CD4-positive, alpha-beta T cell treated with Interferon gamma for 1 hour (primary cell): ENCODE data around the gene AIFM3.
"Not testable (repeated sequence)": the region's sequence is repeated elsewhere in the genome, so short reads cannot be mapped to it uniquely, and the experiment has no call there.

Experiments used
- DNase-seq: peaks from one replicate; pipeline ENCODE4 v3.0.0-alpha.2; 2020

The AIFM3 gene

DNA sequence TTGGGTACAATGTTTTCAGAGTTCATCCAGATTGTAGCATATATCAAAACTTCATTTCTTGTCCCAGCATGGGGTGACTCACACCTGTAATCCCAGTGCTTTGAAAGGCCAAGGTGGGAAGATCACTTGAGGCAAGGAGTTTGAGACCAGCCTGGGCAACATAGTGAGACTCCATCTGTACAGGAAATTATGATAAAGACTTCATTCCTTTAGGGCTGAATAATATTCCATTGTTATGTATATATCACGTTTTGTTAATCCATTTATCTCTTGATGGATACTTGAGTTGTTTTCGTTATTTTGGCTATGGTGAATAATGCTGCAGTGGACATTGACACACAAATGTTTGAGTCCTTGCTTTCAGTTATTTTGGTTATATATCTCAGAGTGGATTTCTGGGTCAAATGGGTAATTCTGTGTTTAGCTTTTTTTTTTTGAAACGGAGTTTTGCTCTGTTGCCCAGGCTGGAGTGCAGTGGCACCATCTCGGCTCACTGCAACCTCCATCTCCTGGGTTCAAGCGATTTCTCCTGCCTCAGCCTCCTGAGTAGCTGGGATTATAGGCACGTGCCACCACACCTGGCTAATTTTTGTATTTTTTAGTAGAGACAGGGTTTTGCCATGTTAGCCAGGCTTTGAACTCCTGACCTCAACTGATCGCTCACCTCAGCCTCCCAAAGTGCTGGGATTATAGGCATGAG, 24.7 kb upstream of the AIFM3 start:
- DNase-seq = not testable (repeated sequence)

DNA sequence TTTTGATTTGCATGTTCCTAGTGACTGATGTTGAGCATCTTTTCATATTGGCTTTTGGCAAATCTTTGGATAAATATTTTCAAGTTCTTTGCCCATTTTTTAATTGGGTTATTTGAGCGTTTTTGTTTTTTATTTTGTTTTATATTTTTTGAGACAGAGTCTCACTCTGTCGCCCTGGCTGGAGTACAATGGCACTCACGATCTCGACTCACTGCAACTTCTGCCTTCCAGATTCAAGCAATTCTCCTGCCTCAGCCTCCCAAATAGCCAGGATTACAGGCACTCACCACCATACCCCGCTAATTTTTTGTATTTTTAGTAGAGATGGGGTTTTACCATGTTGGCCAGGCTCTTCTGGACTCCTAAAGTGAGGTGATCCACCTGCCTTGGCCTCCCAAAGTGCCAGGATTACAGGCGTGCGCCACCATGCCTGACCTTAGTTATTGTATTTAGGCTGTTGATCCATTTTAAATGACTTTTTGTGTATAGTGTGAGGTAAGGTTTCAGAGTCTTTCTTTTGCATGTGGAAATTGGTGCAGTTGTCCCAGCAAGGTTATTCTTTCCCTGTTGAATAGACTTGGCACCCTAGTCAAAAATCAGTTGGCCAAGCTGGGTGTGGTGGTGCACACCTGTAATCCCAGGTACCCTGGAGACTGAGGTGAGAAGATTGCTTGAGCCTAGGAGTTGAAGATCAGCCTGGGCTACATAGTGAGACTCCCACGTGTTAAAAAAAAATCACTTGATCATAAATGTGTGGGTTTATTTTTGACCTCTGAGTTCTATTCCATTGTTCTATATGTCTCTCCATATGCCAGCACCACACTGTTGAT, 23.7 kb upstream of the AIFM3 start:
- no peak for DNase-seq

DNA sequence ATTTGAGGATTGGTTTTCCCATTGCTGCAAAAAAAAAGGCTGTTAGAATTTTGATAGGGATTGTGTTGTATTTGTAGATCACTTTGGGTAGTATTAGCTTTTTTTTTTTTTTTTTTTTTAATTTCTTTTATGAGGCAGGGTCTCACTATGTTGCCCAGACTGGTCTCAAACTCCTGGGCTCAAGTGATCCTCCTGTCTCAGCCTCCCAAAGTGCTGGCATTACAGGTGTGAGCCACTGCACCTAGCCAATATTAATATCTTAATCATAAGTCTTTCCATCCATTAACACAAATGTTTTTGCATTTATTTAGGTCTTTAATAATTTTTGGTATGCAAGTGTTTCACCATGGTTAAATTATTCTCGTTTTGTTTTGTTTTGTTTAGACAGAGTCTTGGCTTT, 23.0 kb upstream of the AIFM3 start:
- no peak for DNase-seq

DNA sequence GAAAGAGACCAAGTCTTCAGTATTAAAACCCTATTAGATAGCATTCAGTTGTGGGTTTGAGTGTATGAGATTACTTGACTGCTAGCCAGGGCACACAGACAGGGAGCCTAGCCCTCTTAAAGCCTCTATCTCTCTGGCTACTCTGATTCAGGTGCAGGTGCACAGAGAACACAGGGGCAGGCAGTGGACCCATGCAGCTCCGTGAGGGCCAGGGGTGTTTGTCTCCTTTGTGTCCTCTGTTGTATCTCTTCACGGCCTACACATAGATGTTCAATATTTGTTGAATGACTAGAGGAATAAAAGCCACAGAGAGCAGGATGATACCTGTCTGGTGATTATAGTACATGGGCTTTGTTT, 21.5 kb upstream of the AIFM3 start:
- DNase-seq = no peak

DNA sequence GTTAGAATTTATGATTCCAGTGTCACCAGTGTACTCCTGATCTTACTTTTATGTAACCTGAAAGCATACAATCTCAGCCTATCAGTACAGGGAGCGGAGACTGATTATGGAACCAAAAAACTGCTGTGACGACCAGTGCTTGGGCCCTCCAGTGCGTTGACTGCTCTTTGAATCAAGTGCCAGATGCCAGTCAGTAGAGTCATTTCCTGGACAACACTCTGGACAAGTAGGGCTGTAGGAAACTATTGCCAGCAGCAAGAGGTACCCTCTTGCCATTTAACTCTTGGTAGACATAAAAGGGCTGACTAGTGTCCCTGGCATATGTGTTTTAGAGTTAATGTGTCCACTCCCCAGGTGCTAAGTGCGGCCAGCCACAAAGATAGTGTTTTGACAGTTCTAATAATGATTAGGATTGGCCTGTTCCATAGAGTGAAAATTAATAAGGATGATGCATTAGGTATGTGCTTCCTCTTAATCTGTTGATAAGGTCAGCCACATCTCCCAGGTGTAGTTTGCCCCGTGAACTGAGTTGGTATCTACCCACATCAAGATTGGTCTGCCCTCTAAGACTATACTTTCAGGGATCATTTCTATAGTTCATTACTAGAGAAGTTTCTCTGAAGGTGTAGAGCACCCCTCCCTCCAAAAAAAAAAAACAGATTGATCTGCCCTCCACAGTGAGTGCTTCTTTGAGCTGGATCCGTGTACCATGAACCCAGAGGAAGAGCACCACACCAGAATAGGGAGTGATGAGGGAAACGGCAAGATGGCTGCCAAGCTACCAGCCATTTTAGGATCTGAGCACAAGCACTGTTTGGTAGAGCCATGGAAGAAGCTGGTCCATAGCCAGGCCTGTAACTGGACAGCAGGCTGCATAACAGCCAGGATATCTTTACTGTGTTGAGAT, 20.7 kb upstream of the AIFM3 start:
- DNase-seq = no peak

DNA sequence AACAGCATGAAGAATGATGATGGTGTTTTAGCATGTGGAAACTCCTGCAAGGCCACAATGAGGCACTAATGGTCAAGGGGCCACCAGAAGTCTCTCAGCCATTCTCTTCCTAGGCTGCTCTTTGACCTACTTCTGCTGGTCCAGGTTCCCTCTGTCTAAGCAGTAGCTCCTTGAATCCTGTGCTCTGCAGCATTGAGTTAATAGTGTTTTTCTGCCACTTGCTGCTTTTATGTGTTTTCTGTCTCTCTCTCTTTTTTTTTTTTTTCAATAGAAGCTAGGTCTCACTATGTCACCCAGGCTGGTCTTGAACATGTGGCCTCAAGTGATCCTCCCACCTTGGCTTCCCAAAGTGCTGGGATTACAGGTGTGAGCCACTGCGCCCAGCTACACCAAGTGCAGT, 20.1 kb upstream of the AIFM3 start:
- no peak for DNase-seq

DNA sequence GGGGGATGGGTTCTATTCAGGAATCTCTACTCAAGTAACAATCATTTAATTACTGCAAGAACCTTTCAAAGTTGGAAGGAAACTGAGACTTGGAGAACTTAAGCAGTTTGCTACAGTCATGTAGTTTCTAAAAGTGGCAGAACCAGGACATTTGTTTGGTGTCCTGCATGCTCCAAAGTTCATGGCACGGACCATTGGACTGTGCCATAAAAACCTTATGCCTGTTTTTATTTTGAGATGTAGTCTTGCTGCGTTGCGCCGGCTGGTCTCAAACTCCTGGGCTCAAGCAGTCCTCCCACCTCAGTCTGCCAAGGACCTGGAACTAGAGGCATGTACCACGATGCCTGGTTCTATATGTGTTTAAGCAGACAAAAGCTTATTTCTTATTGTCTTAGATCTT, 18.6 kb upstream of the AIFM3 start:
- no peak for DNase-seq

DNA sequence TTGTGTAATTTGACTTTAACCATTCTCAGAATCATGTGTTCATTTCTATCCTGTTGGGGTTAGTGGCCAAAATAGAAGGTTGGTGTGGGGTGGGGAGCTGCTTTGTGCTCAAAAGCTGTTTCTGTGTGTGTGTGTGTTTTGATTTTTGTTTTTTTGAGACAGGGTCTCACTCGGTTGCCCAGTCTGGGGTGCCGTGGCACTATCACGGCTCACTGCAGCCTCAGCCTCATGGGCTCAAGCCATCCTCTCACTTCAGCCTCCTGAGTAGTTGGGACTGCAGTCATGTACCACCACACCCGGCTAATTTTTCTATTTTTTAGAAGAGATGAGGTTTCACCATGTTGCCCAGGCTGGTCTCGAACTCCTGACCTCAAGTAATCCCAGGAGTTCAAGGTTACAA, 18.1 kb upstream of the AIFM3 start:
- DNase-seq = no peak

DNA sequence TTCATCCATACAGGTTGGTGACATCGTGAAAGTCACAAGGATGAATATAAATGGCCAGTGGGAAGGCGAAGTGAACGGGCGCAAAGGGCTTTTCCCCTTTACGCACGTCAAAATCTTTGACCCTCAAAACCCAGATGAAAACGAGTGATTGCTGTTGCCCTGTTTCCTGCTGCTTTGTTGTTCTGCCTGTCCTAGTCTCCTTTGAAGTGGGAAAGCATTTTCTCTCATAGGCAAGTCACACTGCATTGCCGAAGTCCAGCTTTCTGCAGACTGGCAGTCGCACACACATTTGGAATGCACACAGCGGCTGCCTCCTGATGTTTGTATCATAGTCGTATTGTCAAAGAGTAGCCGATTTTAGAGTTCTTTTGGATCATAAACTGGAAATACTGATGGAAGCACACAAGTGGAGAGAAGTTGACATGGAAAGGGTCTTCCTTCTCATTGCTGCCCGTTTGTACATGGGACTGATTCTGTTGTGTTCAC, 17.3 kb upstream of the AIFM3 start:
- no peak for DNase-seq

DNA sequence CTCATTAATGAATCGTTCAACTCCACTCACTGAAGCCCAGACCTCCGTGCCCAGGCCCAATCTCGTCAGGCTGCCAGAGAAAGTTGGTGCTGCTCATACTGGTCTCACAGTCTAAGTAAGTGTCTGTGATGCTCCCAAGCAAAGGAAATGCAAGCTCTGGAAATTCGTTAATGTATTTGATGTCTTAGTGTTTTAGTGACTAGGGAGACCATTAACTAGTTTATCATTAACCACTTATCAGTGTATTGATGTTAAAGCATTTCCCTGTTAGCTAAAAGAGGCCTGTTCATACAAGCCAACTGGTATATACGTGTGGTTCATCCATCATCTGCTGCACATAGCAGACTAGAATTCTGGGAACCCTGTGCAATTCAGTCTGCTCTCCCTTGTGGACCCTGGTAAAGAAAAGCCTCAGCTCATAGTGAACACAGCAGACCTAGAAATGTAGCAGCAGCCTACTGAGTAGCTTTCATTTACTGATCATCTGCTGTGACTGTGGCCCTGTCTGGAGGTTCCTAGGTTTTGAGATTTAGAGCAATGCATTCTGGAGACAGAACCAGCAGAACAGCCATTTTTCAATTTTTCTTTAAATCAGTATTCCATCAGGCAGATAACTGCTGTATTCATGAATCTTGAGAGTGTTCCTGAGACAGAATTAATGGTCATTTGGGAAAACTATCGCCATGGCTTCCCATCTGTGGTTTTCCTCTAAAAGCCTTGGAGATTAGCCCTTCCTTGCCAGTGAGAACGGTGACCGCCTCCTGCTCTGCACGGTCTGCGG, 15.7 kb upstream of the AIFM3 start:
- no peak for DNase-seq

DNA sequence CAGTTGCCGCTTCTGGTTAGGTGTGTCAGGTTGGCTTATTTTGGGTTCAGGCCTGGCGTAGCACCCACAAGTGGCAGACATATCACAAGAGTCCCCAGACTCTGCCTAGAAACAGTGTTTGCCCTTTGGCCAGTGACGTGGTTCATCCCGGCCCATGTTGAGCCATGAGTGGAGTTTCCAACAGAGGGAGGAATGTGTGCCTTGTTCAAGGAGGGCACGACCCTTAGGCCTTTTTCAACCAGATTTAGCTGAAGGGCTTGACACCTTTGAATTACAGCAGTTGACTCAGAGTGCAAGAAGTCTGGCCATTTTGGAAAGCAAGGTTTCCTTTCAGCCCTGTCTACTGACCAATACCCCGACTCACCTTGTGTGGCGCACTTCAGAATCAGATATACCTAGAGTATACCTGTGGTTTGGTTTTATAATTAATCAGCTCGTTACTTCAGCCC, 15.1 kb upstream of the AIFM3 start:
- DNase-seq = no peak

DNA sequence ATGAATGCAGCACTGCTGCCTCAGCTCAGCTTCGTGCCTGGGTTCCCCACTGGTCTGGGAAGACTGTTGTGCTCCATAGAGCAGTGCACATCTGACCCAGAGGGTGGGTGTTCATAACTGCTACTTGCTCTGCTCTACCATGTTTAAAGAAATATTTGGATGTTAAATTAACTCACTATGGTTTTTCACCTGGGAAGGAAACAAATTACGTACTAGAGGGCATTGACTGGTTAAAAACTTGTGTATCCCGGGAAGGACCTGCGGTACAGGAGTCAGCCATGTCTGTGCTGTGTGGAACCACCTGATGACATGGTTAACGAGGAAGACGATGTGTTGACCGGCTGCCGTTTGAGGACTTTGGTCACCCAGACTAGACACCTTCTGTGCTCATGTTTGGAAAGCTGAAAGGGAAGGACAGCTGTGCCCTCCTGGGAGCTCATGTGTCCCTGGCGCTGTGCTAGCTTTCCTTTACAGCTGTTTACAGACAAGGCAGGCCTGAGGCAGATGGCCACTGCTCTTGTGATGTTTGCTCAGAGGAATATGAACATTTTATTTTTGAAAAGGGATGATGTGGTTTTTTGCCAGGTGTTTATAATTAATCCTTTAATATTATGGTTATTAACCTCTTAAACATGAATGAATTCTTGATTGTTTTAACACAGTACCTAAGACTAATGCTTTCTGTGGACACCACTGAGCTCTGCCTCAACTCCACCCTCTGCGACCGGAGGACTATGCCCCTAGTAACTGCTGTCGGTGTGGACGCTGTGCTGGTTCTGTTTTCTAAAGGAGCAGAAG, 14.3 kb upstream of the AIFM3 start:
- DNase-seq = no peak

DNA sequence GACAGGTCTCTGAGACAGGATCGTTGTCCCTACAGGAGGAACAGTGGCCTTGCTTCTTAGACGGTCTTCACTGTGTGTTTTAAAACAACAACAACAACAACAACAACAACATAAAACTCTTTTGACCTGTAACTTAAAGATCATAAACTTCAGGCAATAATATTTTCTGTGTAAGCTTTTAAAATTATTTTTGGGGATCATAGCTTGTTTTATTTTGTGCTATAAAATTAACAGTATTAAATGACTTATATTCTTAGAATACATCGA, 13.8 kb upstream of the AIFM3 start:
- no peak for DNase-seq

DNA sequence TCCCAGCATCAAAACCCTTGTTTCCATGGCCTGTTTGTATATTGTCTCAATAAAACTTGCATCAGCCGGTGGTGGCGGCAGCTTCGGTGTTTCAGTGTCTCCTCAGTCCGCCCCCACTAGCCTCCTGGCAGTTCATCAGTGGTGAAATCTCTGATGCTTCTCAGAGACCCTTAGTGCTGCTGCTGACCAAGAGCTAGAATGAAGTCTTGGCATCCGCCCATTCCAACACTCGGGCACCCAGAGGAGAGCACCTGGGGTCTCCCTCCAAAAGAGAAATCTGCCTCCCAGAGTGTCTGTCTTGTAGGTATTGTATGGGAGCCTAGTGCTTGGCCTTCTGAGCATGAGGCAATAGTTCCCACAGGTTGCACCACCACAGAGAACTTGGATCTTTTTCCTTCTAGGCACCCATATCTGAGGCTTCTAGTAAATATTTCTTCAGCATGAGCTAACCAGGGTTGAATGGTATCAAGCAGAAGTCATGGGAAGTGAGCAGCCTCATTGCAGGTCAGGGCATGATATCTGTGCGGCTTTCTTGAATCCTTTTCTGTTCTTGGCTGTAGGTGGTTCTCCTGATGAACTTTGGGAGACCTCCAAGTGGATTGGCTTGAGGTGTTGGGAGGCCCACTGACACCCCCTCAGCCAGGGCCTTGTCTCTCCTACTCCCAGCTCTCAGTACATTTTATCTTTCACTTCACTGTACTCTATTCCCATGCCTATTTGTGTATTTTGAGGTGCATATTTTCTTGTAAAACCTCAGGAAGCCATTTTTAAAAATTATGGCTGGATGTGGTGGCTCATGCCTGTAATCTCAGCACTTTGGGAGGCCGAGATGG, 13.2 kb upstream of the AIFM3 start:
- no peak for DNase-seq

DNA sequence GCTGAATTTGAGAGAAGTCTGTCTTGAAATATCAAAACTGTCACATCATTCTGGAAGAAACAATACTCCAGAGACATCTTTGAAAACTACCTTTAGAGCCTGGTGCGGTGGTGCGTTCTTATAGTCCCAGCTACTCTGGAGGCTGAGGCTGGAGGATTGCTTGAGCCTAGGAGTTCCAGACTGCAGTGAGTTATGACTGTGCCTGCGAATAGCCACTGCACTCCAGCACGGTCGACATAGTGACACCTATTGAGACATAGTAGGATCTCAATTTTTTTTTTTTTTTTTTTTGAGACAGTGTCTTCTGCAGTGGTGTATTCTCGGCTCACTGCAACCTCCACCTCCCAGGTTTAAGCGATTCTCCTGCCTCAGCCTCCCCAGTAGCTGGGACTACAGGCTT, 11.5 kb upstream of the AIFM3 start:
- no peak for DNase-seq

DNA sequence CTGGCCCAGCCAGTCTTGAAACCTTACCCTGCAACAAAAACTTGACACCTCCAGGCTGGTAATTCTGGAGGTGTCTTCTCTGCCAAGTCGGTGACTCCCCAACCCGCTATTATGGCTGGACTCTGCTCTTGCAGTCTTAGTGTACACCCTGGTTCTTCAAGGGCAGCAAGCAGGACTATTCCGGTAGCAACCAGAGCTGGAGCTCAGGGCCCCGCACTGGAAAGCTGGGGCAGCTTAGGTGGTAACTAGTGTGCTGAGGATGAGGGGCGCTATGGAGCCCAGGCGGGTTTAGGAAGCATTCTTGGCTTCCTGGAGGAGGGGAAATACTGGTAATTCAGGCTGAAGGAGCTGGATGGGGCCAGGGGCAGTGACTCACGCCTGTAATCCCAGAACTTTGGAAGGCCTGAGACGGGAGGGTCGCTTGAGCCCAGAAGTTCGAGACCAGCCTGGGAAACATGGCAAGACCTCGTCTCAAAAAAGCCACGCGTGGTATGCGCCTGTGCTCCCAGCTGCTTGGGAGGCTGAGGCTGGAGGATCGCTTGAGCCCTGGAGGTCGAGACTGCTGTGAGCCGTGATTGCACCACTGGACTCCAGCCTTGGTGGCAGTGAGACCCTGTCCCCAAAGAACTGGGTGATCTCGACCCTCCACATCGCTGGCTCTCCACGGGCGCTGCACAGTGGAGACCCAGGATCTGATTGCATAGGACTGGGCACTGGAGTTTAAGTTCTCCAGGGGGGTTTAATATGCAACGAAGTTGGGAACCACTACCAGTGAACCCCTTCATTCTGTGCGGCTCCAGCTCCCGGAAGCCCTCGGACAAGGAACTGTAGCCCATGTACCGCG, 10.6 kb upstream of the AIFM3 start:
- no peak for DNase-seq

DNA sequence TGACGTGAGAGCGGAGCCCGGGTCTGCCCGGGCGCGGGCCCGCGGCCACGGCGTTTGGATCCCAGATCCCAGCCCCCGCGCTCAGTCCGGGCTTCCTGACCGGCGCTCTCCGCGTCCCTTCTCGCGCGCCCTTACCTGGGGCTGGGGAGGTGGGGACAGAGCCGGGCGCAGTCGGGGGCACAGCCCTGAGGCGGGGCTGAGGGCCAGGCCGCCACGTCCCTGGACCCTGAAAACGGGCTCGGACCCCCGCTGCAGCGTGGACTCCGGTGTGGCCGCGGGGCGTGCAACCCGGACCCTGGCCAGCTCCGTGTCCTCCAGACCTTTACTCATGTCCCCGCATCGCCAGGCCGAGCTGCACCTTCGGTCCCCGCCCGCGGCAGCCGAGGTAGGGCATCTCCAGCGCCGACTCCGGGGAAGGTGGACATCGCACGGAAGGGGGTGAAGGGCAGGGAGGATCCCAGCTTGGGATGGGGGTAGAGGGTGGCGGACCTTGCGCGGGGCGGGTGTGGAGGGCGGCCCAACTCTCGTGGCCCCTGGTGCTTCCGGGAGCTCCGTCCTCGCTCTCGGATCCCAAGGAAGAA, 9.9 kb upstream of the AIFM3 start:
- DNase-seq = no peak

DNA sequence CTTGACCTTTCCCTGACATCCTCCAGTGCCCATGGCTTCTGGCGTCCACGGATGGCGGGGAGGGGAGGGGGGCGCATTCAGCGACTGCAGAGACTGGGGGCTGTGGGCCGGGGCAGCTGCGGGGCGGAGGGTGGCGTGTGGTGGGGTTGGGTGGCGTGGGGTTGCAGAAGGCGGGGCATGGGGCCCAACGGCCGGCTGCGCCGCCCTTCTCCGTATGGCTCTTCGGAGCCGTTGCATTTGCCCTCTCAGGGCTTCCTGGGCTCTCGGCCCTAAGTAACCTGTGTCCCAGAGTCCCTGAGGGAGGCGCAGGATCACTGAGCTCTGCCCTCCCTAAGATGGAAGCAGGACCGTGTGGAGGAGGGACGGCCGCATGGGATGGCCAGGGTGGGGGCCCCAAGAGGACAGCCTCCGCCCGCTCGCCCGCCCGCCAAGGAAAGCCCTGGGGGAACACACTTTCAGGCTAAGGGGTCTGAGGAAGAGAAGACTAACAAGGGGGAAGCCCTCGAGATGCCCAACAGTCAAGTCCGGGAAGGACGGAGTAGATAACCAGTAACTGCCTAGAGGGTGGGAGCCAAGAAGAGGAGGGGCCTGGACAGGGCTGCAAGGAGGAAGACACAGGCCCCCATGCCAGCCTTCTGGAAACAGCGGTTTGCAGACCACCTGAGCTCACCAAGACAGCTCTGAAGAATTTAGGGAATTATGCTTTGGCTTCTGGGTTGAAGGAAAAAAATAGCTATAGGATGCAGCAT, 9.2 kb upstream of the AIFM3 start:
- DNase-seq = no peak
